Astrocyte of the spinal cord (primary cell): ENCODE measurements around the gene ENTPD1.
"Not testable (repeated sequence)": the region's sequence is repeated elsewhere in the genome, so short reads cannot be mapped to it uniquely, and the experiment has no call there.

Experiments
- DNase-seq: peaks from one replicate; pipeline ENCODE4 v3.0.0; 2011; ENCODE audit warnings: low read depth, low spot score
- H3K4me3 ChIP-seq: 2 replicates; pipeline ENCODE4 v1.5.1; 2011; ENCODE audit warnings: low read depth, mild to moderate bottlenecking, low read length, moderate library complexity
- CTCF ChIP-seq: IDR thresholded peaks from 2 replicates; pipeline ENCODE4 v1.5.1; 2012; ENCODE audit warnings: low read depth, mild to moderate bottlenecking, low read length, inconsistent platforms
- in situ Hi-C: cut with HindIII; loops from 2 replicates; pipeline ENCODE4 v1.10.0; 2017; ENCODE audit warnings: low sequenced_read_pairs

ENTPD1 gene

GRCh38 chr10:95889830-95890229, 133.9 kb downstream of the ENTPD1 start:
- no peak overlapping the region for H3K4me3 ChIP-seq
- in situ Hi-C loops: no loop called here
- TF ChIP-seq CTCF: no peak
- DNase-seq: no peak

DNA sequence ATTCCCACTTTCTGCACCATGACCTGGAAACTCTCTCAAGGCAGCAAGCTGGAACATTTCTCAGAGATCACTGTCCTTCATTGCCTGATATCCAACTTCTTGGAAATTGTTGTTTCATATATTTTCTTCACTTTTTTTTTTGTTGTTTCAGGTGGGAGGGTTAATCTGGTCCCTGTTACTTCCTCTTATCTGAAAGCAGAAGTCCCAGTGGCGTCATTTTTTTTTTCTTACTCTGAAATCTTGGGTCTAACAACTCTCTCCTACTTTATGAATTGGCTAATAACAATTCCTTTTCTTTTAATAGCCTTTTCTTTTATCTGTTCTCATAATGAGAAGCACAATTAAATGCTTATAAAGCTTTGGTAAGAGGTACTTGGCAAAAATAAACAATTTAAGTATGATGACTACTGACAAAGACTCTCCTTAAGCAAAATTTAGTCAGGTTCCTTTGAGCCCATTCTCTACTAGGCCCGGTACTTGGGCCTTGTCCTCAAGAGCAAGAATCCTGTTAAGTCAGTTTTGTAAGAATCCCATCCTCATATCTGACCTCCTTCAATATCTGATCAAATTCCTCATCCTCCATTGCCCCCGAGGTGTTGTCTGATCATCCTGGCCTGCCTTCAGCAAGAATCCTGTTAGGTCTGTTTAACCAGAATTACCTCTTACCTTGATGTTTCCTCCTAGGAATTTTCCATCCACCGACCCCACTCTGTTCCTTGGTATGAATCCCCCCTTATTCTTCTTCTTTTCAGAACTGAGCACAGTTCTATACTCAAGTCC, 140.3 kb downstream of the ENTPD1 start:
- H3K4me3 ChIP-seq: no peak overlapping the region
- no peak for TF ChIP-seq CTCF
- no peak for DNase-seq
- in situ Hi-C loops: no loop called here

GRCh38 chr10:95905897-95906580, 150.1 kb downstream of the ENTPD1 start:
- in situ Hi-C loops, DNase-seq, H3K4me3 ChIP-seq: not testable (repeated sequence)

GRCh38 chr10:95906677-95907455, 150.9 kb downstream of the ENTPD1 start:
- peak; percentile 42 for TF ChIP-seq CTCF
- in situ Hi-C loops: no loop called here
- DNase-seq: peak; percentile 70
- peak overlapping the region; percentile 76 for H3K4me3 ChIP-seq

DNA sequence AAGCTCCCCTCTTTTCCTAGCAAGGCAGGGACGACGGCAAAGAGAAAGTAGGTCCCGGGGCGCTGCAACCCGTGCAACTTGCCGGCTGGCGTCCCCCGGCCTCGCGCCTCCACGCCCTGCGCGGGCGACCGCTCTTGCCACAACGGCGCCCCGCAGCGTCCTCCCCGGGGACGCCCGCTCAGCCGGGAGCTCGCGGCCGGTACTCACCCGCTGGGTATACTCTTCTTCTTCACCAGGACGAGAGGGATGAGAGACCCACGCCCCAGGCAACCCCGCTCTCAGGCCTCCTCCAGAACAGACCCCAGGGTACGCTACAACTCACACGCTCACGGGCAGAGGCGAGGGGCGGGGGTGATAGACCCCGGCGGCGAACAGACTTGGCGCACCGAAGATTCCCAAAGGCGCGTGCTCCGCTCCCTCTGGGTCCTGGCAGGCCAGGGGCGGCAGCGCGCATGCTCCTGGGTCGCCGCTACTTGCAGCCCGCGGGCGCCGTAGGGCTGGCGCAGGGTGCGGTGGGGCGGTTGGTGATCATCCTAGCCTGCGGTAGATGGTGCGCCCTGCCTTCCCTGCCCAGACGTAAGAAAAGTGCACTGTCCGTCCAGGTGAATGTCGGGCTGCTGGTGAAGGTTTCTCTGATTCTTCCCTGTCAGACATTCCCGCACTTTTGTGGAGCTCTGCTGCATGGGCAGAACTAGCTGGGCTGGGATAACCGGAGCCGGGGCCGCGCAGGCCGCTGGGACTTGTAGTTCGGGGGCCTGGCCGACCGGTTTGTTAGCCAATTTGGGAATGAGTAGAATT, 151.7 kb downstream of the ENTPD1 start, which contains the start of gene CC2D2B:
Gene CC2D2B, plus strand, starts transcription at position 520 of the 798 bp plus-strand sequence. CDS start 3,349 bp downstream, outside the sequence.
- H3K4me3 ChIP-seq: peak within 1 kb of the TSS; percentile 76
- peak; percentile 86 for DNase-seq
- in situ Hi-C loops: no loop called here
- TF ChIP-seq CTCF: no peak

DNA sequence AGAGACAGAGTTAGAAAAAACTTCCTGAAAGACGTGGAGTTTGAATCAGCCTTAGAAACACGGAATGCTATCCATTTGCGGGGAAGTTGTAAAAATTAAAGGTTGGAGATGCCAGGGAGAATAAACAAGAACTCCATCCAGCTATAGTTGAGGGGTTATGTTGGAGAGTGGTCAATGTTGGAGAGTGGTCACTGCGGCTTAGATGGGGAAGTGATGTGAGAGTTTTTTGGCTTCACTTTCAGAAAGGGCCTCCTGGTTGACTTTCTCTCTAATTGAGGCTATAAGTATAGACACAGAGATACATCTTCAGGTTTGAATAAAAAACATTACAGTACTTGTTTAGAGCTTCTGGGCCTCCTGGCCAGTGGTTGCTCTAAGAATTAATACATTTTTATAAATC, 152.5 kb downstream of the ENTPD1 start:
- H3K4me3 ChIP-seq: no peak overlapping the region
- DNase-seq: no peak
- no peak for TF ChIP-seq CTCF
- in situ Hi-C loops: no loop called here
